ENCODE measurements around the gene EDDM3A.

DNA sequence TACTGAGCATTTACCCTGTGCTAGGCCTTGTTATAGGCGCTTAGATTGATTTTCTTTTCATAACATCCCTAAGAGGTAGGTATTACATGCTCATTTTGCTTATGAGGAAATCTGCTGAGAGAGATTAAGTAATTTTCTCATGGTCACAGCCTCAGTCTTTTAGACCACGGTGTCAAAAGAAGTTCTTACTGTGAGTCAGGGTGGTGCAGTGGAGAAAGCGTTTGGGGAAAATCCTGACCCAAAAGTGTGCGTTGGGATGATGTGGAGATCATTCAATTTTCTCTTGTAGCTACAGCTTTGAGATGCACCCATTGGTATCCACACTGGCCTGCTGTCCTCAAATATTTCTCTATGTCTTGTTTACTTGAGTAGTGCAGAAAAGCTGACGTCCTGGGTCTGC is 48.9 kb upstream of the EDDM3A start:
- TF ChIP-seq CTCF (IDR thresholded peaks at IDR 0.05) = no peak
- TF ChIP-seq POLR2A (IDR thresholded peaks at IDR 0.05) = no peak
